Stimulated activated CD8-positive, alpha-beta memory T cell treated with anti-CD3 and anti-CD28 coated beads, Interleukin-15, amount 100 ng/mL, for 24 hours (primary cell): ENCODE data around the gene CCDC15.
"Not testable (repeated sequence)": the region's sequence is repeated elsewhere in the genome, so short reads cannot be mapped to it uniquely, and the experiment has no call there.

Experiments
- DNase-seq: peaks from one replicate; pipeline ENCODE4 v3.0.0-alpha.2; 2020; ENCODE audit warnings: low read depth

Gene CCDC15

DNA sequence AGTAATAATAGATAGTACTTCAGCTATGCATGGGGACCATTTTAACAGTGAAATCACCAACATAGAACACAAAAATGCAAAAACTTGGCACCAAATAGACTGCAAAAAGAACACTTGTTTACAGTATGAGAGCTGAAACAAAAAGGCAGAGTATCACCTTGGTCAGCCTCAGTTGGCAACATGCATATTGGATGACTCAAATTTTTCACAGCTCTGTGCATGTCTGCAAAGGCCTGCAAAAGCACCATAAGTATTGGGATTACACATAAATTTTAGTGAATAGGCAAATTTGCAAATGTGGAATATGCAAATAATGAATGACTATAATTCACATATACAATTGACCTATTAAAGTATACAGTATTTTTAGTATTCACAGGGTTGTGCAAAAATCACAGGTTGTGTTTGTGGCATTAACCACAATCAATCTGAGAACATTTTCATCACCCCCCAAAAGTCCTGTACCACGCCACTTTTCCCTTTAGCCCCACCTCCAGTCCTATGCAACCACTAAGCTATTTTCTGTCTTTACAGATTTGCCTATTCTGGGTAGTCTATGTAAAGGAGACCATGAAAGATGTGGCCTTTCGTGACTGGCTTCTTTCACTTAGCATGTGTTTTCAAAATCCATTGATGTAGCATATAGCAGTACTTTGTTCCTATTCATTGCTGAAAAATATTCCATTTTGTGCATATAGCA lies 47.2 kb downstream of the CCDC15 start:
- no peak for DNase-seq

DNA sequence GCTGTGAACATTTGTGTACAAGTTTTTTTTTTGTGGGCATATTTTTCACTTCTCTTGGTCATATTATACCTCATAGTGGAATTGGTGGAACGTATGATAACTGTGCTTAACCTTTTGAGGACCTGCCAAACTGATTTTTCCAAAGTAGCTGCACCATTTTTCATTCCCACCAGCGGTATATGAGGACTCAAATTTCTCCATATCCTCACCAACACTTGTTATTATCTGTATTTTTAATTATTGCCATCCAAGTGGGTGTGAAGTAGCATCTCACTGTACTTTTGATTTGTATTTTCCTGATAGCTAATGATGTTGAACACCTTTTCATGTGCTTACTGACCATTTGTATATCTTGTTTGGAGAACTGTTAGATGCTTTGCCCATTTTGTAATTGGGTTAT lies 47.8 kb downstream of the CCDC15 start:
- no peak for DNase-seq

DNA sequence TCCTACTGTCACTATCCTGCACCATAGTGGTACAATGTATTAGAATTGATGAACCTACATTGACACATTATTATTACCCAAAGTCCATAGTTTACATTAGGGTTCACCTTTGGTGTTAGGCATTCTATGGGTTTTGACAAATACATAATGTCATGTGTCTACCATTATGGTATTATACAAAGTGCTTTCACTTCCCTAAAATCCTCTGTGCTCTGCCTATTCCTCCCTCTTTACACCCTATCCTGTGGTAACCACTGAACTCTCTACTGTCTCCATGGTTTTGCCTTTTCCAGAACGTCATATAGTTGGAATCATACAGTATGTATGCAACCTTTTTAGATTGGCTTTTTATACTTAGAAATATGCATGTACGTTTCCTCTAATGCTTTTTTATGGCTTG lies 51.5 kb downstream of the CCDC15 start:
- no peak for DNase-seq

DNA sequence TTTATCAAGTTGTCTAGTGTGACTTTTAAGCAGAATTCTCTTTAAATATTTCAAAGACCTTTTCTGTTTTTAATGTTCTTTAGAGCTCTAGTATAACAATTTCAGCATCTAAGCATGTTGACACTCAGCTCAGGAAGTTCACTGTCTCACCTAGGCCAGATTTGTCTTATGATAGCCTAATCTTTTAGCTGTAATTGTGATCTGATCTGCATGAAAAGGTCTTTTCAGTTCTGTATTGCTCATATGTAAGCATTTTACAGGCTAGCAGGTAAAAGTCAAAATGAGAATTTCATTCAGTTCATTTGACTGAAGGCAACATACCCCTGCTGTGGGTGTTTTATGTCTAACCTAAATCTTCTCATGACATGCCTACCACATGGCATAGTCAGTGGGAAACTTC lies 62.4 kb downstream of the CCDC15 start:
- no peak for DNase-seq

DNA sequence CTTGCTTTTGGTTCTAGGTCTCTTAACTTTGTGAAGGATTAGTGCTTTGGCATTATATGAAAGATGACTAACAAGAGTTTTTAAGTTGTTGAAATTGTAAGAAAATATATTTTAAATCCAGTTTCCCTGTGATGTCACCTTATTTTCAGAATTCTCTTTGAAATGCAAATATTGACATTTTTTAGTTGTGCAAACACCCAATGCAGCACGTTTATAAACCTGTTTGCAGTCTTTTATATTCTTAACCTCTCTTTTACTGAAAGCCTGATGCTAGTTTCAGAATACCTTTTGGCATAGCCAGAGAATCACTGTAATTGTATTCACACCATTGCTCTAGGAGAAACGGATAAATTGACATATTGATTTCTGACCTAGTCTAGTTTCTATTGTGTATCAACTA lies 66.3 kb downstream of the CCDC15 start:
- DNase-seq = no peak

DNA sequence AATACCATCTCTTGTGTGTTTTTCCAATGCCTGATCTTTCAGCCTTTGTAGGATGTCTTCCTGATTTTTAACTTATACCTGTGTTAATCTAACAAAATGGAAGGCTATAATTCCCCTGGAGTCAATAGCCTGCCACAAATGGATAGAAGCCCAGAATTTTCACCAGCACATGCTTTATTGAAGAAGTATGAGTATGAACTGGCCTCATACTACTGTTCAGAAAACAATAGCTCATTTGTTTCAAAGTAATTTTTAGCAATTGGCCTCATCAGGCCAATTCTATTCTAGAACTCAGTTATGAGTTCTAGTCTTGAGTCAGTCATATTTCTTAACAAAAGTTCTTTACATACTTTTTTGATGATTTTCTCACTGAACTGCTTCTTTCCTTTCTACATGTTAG lies 68.5 kb downstream of the CCDC15 start:
- no peak for DNase-seq

DNA sequence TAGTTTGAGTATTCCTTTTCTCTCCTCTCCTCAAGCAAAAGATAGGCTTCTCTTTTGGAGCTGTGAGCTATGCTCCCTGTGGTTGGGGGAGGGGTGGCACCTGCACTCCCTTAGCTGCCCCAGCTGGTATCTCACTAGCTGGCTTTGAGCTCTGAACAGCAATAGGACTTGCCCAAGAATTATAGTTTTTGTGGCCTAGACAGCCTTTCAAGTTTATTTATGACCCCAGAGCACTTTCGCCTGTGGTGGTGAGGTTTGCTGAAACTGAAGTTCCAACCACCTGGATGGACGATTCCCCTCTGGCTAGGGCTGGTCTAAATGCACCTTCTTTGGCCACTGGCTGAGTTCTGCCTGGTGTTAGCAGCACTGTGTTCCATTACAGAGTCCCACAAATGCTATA lies 72.0 kb downstream of the CCDC15 start:
- no peak for DNase-seq

DNA sequence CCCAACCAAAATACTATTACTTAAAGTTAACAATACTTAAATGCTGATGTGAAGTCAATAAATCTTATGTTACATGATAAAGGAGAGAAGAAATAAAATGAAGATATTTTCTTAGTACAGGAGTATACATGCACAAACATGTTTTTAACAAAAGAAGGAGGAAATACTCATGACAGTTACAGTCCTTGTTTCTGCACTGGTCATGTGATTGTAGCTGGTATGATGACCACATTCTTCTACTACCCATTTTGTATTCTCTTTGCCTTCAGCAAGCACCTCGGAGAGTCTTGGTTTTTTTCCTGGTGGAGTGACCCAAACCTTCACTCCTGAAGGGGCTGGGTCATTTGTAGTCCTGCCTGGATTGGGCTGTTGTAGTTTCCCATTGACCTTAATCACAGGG lies 75.4 kb downstream of the CCDC15 start:
- not testable (repeated sequence) for DNase-seq

DNA sequence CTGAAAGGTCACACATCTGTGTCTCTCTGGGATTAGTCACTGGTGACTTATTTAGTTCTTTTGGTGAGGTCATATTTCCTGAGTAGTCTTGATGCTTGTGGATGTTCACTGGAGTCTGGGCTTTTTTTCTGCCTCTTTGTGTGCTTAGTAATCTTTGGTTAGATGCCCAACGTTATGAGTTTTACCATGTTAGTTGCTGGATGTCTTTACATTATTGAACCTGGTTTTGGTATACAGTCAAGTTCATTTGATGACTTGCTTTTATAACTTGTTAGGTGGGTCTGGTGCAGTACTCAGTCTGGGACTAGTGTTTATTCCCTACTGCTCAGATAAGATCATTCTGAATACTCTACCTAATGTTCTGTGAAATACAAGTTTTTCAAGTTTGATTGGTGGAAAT lies 82.9 kb downstream of the CCDC15 start:
- no peak for DNase-seq

DNA sequence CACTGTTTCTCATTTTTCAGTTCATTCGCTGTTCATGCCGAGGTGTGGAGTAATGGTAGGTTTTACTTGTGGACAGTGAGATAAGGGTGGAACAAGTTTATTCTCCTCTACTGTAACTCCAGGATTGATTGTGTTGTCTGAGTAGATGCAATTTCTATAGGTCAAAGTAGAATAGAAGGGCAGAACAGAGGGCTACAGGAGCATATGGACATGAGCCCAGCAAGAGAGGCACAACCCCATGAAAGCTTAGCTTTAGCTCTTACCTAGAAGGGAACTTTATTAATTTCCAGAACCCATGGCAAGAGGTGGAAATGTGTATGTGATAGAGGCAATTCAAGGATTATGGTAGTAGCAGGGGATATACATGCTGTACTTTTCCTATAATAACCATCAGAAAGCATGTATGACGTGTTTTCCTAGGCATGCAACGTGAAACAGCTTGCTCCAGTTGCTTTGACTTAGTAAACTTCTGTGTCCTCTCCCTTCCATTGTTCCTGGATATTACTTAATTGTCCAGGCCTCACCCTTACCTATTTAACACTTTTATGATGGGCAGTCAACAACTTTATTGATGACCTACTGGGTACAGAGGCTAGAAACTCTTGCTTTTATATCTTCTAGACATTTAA lies 95.3 kb downstream of the CCDC15 start:
- DNase-seq = no peak

DNA sequence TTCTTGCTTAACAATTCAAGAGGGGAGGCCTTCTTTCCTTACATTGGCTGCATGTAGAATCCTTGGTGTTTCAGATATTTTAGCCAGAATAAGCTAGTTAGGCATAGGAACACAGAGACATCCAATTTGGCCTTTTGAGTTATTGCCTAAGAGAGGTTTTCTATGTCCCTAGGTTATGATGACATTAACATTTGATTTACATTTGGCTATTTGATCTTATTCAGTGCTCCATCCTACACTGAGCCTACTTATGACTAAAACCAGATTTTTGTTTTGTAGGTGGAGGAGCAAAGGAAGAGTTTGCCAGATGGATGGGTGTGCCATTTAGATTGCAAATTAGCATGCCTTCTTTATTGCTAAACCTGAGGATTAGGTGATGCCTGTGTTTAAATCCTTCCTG lies 98.0 kb downstream of the CCDC15 start:
- no peak for DNase-seq

DNA sequence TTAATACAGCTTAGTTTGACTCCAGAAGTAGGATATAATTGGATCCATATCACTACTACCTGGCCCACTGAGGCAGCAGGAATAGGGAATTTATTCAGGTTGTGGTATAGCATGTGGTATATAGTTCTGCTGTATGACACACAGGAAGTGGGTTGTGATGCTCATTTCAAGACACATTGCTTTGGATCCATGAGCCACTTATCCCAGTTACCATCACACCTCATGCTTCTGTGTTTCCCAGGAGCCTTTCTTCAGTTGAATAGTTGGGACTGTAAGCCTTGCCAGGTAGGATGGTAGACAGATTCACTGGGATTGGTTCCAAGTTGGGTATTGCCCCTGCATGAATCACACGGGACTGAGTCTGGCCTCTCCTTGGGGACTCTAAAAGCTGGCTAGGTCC lies 99.2 kb downstream of the CCDC15 start:
- DNase-seq = no peak

DNA sequence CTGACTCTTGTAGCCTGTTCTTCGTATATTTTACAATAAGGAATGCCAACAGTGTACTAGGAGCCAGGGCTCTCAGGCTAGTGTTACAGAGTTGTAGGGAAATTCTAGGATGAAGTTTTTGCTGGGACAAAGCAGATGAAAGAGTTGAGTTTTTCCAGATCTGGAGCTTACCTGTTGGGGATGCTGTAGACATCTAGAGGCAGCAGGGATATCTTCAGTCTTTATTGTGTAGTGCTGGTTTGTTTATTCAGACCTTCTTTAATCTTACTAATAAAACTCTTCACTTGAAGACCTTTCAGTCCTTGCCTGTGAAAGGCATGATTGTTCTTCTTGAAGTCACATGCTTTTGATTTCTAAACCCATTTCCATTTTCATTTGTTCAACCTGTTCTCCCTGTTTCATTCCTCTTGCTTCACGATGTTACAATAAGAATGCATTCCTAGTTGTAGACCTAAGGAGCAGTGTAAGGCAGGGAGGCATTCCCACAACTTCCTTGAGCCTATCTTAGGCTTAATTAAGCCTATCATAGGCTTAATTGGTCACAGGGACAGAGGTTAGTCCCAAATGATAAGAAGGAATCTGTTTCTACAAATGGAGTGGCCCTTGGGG lies 101.2 kb downstream of the CCDC15 start:
- DNase-seq = no peak

DNA sequence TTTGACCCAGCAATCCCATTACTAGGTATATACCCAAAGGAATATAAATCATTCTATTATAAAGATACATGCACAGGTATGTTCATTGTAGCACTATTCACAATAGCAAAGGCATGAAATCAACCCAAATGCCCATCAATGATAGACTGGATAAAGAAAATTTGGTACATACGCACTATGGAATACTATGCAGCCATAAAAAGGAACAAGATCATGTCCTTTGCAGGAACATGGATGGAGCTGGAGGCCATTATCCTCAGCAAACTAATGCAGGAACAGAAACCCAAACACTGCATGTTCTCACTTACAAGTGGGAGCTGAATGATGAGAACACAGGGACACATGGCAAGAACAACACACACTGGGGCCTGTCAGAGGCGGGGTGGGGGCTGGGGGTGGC lies 102.1 kb downstream of the CCDC15 start:
- not testable (repeated sequence) for DNase-seq

DNA sequence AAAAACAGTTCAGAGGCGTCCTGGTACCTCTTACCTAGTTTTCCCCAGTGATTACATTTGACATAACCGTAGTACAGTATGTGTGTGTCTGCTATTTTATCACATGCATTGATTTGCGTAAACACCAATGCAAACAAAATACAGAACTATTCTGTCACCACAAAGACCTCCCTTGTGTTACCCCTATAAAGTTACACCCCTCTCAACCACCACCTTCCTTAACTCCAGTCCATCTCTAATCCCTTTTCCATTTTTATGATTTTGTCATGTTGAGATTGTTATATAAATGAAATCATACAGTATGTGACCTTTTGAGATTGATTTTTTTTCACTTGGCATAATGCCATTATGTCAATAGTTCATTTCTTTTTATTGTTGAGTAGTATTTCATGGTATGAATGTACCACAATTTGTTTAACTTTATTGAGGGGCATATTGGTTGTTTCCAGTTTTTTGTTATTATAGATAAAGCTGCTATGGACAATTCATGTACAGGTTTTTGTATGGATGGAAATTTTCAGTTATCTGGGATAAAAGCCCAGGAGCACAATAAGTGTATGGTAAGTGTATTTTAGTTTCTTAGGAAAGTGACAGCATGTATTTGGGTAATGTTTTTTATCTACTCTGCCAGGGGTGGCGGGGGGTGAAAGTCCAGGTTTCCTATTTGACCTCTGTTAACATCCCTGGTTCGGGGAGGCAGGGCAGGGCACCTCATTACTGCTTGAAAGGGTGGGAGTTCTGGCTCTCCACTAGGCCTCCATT lies 103.1 kb downstream of the CCDC15 start:
- no peak for DNase-seq

DNA sequence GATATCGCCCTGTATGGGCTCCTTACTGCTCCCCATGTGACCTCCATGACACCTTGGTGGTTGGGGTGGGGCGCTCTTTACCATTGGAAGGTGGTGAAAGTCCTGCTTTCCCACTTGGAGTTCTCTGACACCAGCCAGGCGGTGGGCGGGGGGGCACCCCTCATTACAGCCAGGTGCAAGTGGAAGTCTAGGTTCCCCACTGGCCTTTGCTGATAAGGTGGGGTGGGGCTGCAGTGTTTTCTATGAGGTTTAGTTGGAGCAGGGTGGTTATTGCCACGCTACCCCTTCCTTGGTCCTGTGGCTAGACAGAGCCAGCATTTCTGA lies 103.7 kb downstream of the CCDC15 start:
- DNase-seq = no peak

DNA sequence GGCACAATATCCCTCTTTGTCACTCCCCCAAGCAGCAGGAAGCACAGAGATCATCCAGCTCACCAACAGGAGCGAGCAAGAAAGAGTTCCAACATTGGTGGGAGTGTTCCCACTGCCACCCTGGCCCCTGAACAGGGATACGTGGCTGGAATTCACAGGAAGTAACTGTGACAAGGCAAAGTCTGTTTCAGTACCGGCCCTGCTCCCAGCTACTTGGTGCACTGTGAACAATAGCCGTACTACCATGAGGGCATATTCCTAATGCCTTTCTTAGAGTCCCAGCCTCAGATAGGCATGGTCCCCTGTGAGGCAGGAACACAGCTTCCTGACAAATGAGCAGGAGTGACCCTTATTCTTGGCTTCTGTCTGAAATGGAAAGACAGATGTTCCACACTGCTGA lies 107.3 kb downstream of the CCDC15 start:
- no peak for DNase-seq

DNA sequence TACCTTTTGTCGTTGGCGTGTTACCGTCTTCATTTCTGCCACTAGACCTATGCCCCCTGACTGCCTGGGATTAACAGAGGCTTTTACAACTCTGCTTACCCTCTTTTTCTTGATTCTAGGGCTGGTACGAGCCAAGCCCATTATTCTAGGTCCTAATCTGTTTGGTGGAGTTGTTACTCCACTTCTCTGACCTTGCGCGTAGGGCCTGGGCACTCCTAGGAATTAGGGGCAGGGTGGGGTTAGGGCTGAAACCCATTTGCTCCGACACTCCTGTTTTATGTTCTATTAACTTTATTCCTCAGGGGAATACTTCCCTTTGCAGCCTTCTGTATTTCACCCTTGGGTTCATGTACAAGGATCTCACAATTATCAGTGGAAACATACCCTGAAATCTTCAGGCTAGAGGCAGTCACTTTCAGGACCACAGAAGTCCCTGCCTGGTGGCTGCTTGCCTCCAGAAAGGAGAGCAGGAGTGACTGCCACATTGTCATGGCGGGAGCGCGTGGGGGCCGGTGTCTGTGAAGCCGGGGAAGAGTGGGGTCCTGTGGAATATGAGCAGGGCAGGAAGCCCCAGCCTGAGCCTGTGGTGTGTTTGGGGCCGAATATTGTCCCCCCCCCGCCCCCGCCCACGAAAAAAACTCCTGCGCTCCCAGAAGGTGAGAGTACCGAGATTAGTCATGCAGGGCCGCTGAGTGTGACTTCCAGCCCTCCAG lies 108.4 kb downstream of the CCDC15 start:
- DNase-seq = no peak

DNA sequence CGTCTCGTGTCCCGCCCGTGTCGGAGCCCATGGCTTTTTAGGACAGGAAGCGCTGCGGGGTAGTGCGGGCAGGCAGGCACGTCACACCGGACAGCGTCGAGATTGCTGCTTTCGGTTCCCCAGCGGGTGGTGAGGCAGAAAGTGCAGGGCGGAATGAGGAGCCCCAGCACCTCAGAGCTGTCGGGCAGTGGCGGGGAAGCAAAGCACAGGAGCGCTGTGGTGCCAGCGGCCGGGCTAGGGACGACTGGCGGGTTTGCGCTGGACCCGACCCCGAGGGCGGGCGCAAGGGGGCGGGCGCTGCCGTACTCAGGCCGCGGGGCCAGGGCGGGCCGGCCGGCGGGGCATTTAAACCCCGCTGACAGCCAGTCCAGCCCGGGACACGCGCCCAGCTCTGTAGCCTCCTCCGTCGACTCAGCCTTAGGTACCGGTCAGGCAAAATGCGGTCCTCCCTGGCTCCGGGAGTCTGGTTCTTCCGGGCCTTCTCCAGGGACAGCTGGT lies 109.0 kb downstream of the CCDC15 start, which contains the start of gene SLC37A2:
Gene SLC37A2 (plus strand): TSS at position 375 of the 498 bp plus-strand sequence. CDS start 63 bp downstream, at position 438.
- no peak for DNase-seq

DNA sequence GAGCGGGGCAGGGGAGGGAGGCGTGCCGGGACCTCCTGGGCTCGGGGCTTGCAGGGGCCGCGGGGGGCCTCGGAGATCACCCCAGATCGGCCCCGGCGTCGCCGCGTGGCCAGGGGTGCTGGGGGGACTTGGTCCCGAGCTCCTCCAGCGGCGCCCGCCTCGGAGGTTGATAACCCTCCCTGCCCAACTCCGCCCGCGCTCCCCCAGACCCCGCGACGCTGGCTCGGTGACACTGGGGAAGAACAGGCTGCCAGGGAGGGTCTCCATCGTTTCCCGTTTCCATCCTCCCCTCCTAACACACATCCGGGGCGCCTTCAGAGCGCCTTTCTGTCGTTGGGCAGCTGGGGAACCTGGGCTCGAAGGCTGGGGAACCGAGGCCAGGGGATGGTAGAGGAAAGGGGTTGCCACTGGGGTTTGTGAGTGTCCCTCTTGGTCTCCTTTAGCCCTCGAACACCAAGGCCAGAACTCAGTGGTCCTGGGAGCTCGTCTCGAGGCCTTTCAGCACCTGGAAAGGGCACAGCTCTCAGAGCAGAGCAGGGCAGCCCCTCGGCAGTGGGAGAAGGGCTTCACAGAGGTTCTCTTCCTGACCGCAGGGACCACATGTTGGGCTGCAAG lies 109.5 kb downstream of the CCDC15 start:
- no peak for DNase-seq

DNA sequence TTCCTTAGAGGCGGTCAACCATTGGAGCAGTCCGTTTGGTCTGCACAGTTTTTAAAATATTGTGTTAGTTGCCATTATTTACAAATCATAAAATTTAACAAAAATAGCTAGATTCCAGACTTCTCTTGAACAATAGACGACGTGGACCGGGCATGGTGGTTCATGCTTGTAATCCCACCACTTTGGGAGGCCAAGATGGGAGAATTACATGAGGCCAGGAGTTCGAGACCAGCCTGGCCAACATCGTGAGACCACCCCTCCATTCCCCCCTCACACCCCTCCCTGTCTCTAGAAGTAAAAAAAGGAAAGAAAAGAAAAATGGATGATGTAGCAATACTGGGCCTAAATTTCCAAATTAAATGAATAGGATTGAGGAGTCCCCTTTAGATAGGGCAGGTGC lies 110.1 kb downstream of the CCDC15 start:
- DNase-seq = no peak

DNA sequence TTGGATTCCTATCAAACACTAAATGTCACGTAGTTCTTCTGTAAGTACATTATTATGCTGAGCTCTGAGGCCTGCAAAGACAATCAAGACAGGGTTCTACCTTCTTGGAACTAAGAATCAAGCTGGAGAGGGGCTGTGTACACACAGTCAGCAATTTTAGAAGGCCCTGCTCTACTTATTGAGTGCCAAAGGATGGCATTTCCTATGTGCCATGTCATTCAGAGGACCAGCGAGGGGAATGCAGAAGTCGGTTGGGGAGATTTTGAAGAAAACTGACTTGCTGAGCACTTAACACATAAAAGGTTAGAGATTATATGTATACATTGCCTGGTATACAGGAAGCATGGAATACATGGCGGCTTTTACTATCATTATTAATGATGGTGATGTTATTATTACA lies 114.4 kb downstream of the CCDC15 start:
- no peak for DNase-seq
